Right lobe of liver (tissue), 4 donors: ENCODE results near the gene XCR1.

ENCODE experiments used
- POLR2A ChIP-seq: fragments of 450-650 bp; IDR thresholded peaks from one replicate; pipeline ENCODE4 v1.6.1; 2017; ENCODE audit warnings: antibody characterized with exemption, mild to moderate bottlenecking
- TF ChIP-seq, protein P1 (sequence below), 4 donors: fragments of 200-600 bp in 3 of 4; fragments of 450-650 bp in 1 of 4; IDR thresholded peaks; one replicate each; pipeline versions ENCODE4 v1.5.1 to v1.8.0; 2016 to 2022; ENCODE audit warnings: antibody characterized with exemption in 4 of 4, mild to moderate bottlenecking in 2 of 4
- donor health status: DM: no; HTN: no; CAD: no.
- donor health status: DM: no; HTN: no; CAD: no.
- donor health status: DM: no; HTN: yes; CAD: no.

DNA sequence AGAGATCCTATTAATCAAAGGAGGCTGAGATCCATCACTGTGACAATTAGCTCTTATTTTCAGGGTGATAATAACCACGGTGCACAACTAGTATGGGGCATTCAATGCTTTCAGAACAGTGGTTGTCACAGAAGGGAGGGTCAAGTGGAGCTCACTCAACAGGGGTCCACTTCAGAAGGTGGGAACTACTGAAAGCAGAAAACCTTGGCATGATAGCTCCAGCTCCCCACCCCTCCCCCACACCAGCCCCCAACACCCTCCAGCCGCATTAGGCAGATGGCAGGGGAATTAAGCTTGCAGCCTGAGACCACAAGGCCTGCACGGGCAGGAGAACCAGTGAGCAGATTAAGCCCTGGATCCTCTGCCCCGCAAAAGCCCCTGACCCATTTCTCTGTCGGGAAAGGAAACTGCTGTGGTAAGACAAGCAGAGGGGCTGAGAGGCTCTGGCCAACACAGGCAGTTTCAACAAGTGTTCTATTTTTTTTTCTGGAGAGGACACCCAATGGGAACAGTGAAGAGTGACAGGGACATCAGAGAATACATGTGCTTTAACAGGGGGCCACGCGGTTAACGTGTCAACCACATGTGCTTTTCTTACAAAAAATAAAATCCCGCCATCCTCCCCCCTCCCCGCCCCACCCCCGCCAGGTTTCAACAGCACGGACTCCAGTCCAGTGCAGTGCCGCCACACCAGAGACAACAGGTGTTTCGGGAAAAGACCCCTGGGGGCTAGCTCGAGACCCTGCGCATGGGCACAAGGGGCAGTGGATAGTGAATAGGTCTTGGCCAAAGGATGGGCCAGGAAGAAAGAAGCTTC, 32.7 kb downstream of the XCR1 start:
- TF ChIP-seq, protein P1, sequence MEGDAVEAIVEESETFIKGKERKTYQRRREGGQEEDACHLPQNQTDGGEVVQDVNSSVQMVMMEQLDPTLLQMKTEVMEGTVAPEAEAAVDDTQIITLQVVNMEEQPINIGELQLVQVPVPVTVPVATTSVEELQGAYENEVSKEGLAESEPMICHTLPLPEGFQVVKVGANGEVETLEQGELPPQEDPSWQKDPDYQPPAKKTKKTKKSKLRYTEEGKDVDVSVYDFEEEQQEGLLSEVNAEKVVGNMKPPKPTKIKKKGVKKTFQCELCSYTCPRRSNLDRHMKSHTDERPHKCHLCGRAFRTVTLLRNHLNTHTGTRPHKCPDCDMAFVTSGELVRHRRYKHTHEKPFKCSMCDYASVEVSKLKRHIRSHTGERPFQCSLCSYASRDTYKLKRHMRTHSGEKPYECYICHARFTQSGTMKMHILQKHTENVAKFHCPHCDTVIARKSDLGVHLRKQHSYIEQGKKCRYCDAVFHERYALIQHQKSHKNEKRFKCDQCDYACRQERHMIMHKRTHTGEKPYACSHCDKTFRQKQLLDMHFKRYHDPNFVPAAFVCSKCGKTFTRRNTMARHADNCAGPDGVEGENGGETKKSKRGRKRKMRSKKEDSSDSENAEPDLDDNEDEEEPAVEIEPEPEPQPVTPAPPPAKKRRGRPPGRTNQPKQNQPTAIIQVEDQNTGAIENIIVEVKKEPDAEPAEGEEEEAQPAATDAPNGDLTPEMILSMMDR (IDR thresholded peaks at IDR 0.05), result no peak
- no peak for TF ChIP-seq POLR2A
